Neuron (in vitro differentiated cells): Measurements from ENCODE around the gene ADGRA1.

Experiments
- H2AFZ ChIP-seq: one replicate; pipeline ENCODE4 v1.6.1; 2013; ENCODE audit warnings: low read depth, mild to moderate bottlenecking, inconsistent platforms, low read length, moderate library complexity
- H3K27me3 ChIP-seq: one replicate; pipeline ENCODE4 v1.6.1; 2013; ENCODE audit warnings: low read length; ENCODE audit not compliant: insufficient read depth
- H3K36me3 ChIP-seq: one replicate; pipeline ENCODE4 v1.6.1; 2013; ENCODE audit warnings: low read length; ENCODE audit not compliant: insufficient read depth
- H3K4me1 ChIP-seq: one replicate; pipeline ENCODE4 v1.6.1; 2013; ENCODE audit warnings: low read length; ENCODE audit not compliant: insufficient read depth
- H3K4me3 ChIP-seq: 2 replicates; pipeline ENCODE4 v1.5.1; 2013; ENCODE audit warnings: mild to moderate bottlenecking, low read length, moderate library complexity
- H3K9me3 ChIP-seq: one replicate; pipeline ENCODE4 v1.6.1; 2013; ENCODE audit warnings: low read length

ADGRA1 gene

DNA sequence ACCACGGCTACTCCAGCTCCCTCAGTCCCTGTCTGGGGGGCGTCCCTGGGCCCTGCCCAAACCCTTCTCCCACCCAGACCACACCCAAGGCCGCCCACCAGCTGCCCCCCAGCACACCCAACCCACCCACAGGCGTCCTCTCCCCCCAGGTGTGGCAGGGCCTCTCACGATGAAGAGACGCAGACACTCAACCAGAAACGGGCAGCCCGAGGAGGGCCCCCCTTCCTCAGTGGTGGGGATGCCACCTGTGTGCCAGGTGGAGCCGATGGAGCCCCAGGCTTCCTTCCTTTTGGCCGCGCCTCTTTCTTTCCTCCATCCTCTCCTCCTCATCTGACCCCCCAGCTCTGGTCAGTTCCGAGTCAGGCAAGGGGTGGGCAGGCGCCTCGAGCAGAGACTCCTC is 28.7 kb downstream of the ADGRA1 start:
- no peak overlapping the region for H3K4me3 ChIP-seq
- peaks cover 24% of the 10 kb centered on the region for H3K9me3 ChIP-seq
- H2AFZ ChIP-seq: no peak overlapping the region
- H3K4me1 ChIP-seq: no peaks in the 10 kb centered on the region
- no peaks in the 10 kb centered on the region for H3K27me3 ChIP-seq
- no peaks in the 10 kb centered on the region for H3K36me3 ChIP-seq

- Histone ChIP-seq H3K4me3 (no peak overlapping the region), H3K4me1 (no peaks in the 10 kb centered on the region), H2AFZ (no peak overlapping the region), H3K27me3 (no peaks in the 10 kb centered on the region), H3K9me3 (peaks cover 22% of the 10 kb centered on the region), H3K36me3 (no peaks in the 10 kb centered on the region)
Observed at GRCh38 chr10:133117036-133117687, 29.4 kb downstream of the ADGRA1 start.

DNA sequence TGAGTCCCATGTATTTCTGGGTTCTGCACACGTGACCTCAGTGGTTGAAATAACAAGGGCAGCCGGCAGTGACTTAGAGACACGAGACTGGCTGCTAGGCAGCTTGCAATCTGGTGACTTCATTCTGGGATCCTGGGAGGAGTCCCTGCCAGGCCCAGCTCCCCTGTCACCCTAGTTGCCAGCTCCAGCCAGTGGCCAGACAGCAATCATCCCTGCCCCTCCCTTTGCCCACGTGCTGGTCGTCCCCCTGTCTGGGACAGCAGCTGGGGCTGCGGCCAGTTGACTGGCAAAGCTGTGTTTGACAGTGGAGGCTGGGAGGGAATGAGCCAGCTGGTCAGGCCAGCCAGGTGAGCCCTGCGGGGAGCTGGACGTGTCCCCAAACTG is 30.0 kb downstream of the ADGRA1 start:
- H3K27me3 ChIP-seq: no peaks in the 10 kb centered on the region
- H3K9me3 ChIP-seq: peaks cover 22% of the 10 kb centered on the region
- H2AFZ ChIP-seq: no peak overlapping the region
- no peaks in the 10 kb centered on the region for H3K36me3 ChIP-seq
- no peaks in the 10 kb centered on the region for H3K4me1 ChIP-seq
- no peak overlapping the region for H3K4me3 ChIP-seq

GRCh38 chr10:133121479-133121878 is 33.8 kb downstream of the ADGRA1 start:
- H3K27me3 ChIP-seq: no peaks in the 10 kb centered on the region
- H2AFZ ChIP-seq: no peak overlapping the region
- no peaks in the 10 kb centered on the region for H3K36me3 ChIP-seq
- H3K4me3 ChIP-seq: no peak overlapping the region
- no peaks in the 10 kb centered on the region for H3K4me1 ChIP-seq
- H3K9me3 ChIP-seq: peaks cover 10% of the 10 kb centered on the region

- Histone ChIP-seq H3K4me1 (no peaks in the 10 kb centered on the region), H3K27me3 (no peaks in the 10 kb centered on the region), H2AFZ (no peak overlapping the region), H3K36me3 (no peaks in the 10 kb centered on the region), H3K4me3 (no peak overlapping the region), H3K9me3 (peaks cover 10% of the 10 kb centered on the region)
Observed at GRCh38 chr10:133122171-133122935, 34.6 kb downstream of the ADGRA1 start.

DNA sequence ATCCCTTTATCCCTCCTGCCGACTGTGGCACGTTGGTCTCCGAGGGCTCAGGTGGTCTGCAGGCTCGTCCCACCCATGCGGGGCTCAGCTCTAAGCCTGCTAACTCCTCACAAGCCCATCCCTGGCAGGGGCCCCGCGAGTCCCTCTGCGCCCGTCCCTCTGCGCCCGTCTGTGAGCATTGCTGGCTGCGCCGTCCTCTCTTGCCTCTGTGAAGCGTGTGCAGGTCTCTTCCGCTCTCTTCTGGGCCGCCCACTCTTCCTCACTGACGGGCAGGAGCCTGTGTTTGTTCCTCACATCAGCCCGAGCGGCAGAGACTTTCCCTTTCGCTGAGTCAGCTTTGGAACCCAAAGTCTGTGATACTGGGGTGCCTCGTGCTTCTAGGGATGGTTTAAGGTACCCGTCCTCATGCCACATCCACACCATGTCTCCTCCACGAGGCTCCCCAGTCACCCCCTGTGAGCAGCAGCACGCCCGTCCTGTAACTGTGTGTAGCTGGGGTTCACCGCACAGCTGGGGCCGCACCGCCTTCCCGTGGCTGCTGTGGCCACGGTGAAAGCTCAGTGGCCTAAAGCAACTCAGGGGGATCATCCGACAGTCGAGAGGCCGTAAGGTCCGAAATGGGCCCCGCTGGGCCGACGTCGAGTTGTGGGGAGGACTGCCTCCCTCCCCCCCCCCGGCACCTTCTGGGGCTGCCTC is 35.5 kb downstream of the ADGRA1 start:
- Histone ChIP-seq H3K27me3 (no peaks in the 10 kb centered on the region), H3K4me3 (no peak overlapping the region), H3K36me3 (no peaks in the 10 kb centered on the region), H2AFZ (no peak overlapping the region), H3K4me1 (no peaks in the 10 kb centered on the region), H3K9me3 (peaks cover 11% of the 10 kb centered on the region)

DNA sequence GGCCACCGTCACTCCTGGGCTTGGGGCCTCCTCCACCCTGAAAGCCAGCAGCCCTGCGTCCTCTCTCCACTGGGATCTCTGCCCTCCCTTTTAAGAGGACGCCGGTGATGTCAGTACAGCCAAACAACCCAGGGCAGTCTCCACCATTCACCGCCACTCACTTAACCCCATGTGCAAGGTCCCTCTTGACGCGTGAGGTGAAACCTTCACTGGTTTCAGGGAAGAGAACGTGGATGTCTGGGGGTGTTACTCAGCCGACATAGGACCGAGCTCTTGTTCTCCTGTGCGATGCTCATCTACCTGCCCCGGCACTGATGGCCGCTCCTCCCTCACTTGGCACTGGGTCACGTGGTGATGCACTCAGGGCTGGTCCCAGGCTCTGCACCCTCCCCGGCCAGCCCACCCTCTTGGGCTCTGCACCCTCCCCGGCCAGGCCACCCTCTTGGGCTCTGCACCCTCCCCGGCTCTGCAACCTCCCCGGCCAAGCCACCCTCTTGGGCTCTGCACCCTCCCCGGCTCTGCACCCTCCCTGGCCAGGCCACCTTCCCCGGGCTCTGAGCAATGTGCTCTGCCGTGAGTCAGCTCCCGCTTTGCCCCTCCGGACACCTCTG is 36.1 kb downstream of the ADGRA1 start:
- Histone ChIP-seq H3K36me3 (no peaks in the 10 kb centered on the region), H2AFZ (no peak overlapping the region), H3K4me3 (no peak overlapping the region), H3K27me3 (no peaks in the 10 kb centered on the region), H3K9me3 (peaks cover 12% of the 10 kb centered on the region), H3K4me1 (no peaks in the 10 kb centered on the region)

GRCh38 chr10:133124357-133125211 is 36.9 kb downstream of the ADGRA1 start:
- H3K9me3 ChIP-seq: peaks cover 11% of the 10 kb centered on the region
- H3K4me1 ChIP-seq: no peaks in the 10 kb centered on the region
- H3K4me3 ChIP-seq: no peak overlapping the region
- no peaks in the 10 kb centered on the region for H3K36me3 ChIP-seq
- no peak overlapping the region for H2AFZ ChIP-seq
- no peaks in the 10 kb centered on the region for H3K27me3 ChIP-seq

DNA sequence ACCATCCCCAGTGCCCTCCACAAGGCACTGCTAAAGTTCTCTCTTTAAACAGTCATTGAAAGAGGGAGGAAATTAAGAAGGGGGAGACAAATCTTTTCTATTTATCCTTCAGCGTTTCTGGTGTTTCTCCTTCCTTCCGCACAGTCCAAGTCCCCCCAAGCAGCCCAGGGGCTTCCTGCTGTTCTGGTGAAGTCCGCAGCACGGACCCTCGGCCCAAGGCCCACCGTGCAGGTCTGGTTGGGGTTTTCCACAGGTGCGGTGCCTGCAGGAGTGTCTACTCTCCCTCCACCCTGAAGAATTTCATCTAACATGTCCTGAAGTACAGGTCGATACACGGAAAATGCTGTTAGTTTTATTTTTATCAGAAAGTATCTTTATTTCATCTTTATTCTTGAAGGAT is 38.2 kb downstream of the ADGRA1 start:
- Histone ChIP-seq H3K4me3 (no peak overlapping the region), H3K27me3 (no peaks in the 10 kb centered on the region), H2AFZ (no peak overlapping the region), H3K4me1 (peaks cover 4% of the 10 kb centered on the region), H3K36me3 (no peaks in the 10 kb centered on the region), H3K9me3 (peaks cover 8% of the 10 kb centered on the region)

- no peak overlapping the region for H2AFZ ChIP-seq
- H3K4me1 ChIP-seq: peaks cover 4% of the 10 kb centered on the region
- peaks cover under 1% of the 10 kb centered on the region for H3K27me3 ChIP-seq
Observed at GRCh38 chr10:133126431-133127290, 38.9 kb downstream of the ADGRA1 start.

DNA sequence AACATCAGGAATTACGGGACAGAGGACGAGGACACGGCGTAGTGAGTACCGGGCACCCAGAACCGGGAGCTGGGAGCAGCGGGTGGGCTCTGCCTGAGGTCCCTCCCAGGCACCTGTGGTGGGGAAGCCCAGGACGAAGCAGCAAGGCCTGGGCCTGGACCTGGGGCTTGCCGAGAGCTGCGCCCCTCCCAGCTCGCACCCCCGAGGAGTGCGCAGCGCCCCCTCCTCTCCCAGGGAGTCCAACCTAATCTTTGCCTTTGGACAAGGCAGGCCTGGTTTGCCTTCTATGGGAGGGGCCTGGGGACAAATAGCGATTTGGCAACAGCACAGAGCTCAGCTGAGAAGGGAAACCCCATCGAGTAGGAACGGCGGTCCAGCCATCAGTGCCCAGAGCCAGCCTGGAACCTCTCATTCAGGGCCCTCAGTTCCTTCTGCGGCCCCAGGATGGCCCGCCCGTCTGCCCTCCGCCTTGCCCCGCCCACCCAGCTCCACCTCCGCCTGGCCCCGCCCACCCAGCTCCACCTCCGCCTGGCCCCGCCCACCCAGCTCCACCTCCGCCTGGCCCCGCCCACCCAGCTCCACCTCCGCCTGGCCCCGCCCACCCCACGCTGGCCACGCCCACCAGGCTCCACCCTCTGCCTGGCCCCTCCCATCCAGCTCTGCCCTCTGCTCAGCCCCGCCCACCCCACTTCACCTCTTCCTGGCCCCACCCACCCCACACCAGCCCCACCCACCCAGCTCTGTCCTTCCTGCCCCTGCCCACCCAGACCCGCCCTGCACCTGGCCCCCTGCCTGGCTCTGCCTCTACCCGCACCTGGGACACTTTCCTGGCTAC is 39.8 kb downstream of the ADGRA1 start:
- Histone ChIP-seq H3K36me3 (no peaks in the 10 kb centered on the region), H3K4me1 (peaks cover 4% of the 10 kb centered on the region), H3K4me3 (no peak overlapping the region), H3K27me3 (peaks cover 8% of the 10 kb centered on the region), H2AFZ (no peak overlapping the region), H3K9me3 (peaks cover 5% of the 10 kb centered on the region)

More at GRCh38 chr10:133126431-133127290, 38.9 kb downstream of the ADGRA1 start:
- no peak overlapping the region for H3K4me3 ChIP-seq
- no peaks in the 10 kb centered on the region for H3K36me3 ChIP-seq
- H3K9me3 ChIP-seq: peaks cover 5% of the 10 kb centered on the region
